ENCODE measurements around the gene SORCS1.

DNA sequence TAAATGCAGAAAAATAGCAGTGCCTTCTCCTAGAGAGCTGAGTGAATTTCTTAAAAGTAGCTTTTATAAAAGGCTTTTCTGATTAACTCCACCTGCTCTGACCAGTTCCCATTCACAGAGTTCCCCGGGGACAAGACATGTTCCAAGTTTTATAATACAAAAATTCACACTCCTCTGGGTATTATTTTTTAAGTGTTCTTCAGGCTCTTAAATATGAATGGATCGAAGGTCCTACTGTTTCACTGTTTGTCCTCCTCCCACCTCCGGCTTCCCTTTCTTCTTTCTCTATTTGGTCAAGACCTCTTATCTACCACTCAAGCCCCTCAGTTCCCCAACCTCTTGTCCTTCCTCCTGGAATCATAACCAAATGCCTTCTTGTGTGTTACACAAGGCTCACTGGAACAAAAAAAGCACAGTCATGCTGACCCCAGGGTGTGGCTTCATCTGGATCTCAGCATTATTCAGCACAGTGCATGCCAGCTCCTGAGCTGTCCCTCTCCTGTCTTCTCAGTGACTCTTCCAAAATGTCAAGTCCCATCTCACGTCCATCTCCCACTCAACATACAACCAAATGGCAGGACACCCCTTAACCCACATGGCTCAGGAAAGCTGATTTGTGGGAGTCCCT is 222.4 kb downstream of the SORCS1 start:
- TF ChIP-seq POLR2A (IDR thresholded peaks at IDR 0.05): no peak
- TF ChIP-seq, protein P1, sequence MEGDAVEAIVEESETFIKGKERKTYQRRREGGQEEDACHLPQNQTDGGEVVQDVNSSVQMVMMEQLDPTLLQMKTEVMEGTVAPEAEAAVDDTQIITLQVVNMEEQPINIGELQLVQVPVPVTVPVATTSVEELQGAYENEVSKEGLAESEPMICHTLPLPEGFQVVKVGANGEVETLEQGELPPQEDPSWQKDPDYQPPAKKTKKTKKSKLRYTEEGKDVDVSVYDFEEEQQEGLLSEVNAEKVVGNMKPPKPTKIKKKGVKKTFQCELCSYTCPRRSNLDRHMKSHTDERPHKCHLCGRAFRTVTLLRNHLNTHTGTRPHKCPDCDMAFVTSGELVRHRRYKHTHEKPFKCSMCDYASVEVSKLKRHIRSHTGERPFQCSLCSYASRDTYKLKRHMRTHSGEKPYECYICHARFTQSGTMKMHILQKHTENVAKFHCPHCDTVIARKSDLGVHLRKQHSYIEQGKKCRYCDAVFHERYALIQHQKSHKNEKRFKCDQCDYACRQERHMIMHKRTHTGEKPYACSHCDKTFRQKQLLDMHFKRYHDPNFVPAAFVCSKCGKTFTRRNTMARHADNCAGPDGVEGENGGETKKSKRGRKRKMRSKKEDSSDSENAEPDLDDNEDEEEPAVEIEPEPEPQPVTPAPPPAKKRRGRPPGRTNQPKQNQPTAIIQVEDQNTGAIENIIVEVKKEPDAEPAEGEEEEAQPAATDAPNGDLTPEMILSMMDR (IDR thresholded peaks at IDR 0.05): no peak
- no peak for TF ChIP-seq EP300 (IDR thresholded peaks at IDR 0.05)

All from ovary (tissue), 3 donors.